HEK293T (cell line): ENCODE results near the gene AGPAT1.

Source experiments
- BHLHE40 ChIP-seq: fragments of 450-650 bp; IDR thresholded peaks from 2 replicates; pipeline ENCODE4 v1.6.1; 2016; ENCODE audit warnings: mild to moderate bottlenecking, moderate library complexity, borderline replicate concordance
- CTBP1 ChIP-seq: fragments of 450-650 bp; IDR thresholded peaks from 2 replicates; pipeline ENCODE4 v1.6.1; 2016; ENCODE audit warnings: borderline replicate concordance
- ELF4 ChIP-seq: fragments of 450-650 bp; IDR thresholded peaks from 2 replicates; pipeline ENCODE4 v1.6.1; 2017; ENCODE audit warnings: antibody characterized with exemption
- FOXK2 ChIP-seq: fragments of 450-650 bp; IDR thresholded peaks from 2 replicates; pipeline ENCODE4 v1.6.1; 2016; ENCODE audit warnings: mild to moderate bottlenecking
- FOXM1 ChIP-seq: fragments of 450-650 bp; IDR thresholded peaks from 2 replicates; pipeline ENCODE4 v1.6.1; 2017; ENCODE audit warnings: mild to moderate bottlenecking, borderline replicate concordance
- HDGF ChIP-seq: fragments of 450-650 bp; IDR thresholded peaks from 2 replicates; pipeline ENCODE4 v1.6.1; 2017; ENCODE audit warnings: antibody characterized with exemption, borderline replicate concordance
- L3MBTL2 ChIP-seq: fragments of 450-650 bp; conservative IDR thresholded peaks from 2 replicates; pipeline ENCODE4 v1.6.1; 2016; ENCODE audit warnings: mild to moderate bottlenecking
- PKNOX1 ChIP-seq: fragments of 450-650 bp; IDR thresholded peaks from 2 replicates; pipeline ENCODE4 v1.6.1; 2016
- SP1 ChIP-seq: fragments of 450-650 bp; IDR thresholded peaks from 2 replicates; pipeline ENCODE4 v1.6.1; 2017
- SUZ12 ChIP-seq: fragments of 450-650 bp; IDR thresholded peaks from 2 replicates; pipeline ENCODE4 v1.6.1; 2016; ENCODE audit warnings: mild to moderate bottlenecking
- TARDBP ChIP-seq: fragments of 450-650 bp; IDR thresholded peaks from 2 replicates; pipeline ENCODE4 v1.6.1; 2016
- ZNF384 ChIP-seq: fragments of 450-650 bp; IDR thresholded peaks from 2 replicates; pipeline ENCODE4 v1.6.1; 2016

GRCh38 chr6:32191696-32192607 is 16.1 kb upstream of the AGPAT1 start:
- TF ChIP-seq SUZ12 (no peak), TARDBP (no peak), ZNF384 (no peak), ELF4 (no peak), FOXK2 (no peak), BHLHE40 (no peak), HDGF (no peak), SP1 (no peak), FOXM1 (no peak), CTBP1 (no peak), L3MBTL2 (no peak), PKNOX1 (no peak)
